ENCODE data around the gene CAMTA1.

DNA sequence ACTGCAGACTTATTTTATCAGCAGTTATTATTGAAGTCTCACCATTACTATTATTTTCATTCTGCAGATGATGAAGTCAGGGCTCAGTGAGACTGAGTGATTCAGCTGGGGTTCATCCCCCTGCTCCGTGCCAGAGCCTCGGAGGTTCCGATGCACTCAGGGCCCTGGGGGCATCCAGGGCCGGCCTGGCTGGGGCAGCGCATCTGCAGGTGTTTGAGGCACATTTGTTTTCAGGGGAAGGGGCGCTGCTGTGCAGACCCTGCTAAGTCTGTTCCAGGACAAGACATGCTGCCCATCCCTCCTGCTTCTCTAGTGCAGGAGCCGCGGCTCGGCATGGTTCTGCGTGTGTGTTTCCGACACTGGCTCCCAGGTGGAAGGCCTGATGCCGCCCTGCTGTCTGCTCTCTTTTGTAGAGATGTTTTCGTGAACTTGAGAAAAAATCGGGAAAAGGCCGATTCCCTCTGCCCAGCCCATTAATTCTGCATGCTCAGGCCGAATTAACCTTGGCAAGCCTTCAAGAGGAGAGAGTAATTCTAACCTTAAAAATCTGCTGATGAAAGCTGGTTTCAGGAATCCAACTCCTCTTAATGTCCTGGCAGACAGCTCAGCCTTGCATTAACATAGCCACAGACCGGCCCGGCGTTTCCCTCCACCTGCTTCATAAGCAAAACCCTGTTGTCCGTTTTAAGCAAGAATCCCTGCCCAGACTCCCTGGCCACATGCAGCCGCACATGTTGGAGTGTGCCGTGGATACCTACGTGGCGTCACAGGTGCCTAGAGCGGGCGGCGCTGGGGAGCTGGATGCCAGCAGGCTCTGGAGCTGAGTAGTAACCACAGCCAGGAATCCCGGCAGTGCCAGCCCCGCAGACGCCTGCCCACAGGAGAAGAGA lies 669.9 kb downstream of the CAMTA1 start:
- TF ChIP-seq EGR1 (IDR thresholded peaks at IDR 0.05; ENCODE audit: low read depth in 2 of 2) (no peak), FOXA1 (IDR thresholded peaks at IDR 0.05) (no peak), JUND (IDR thresholded peaks at IDR 0.05) (no peak), GABPA (IDR thresholded peaks at IDR 0.05 in 1 of 2, conservative IDR thresholded peaks at IDR 0.05 in 1 of 2) (no peak), RXRA (IDR thresholded peaks at IDR 0.05) (no peak)
- TF ChIP-seq, protein P1, sequence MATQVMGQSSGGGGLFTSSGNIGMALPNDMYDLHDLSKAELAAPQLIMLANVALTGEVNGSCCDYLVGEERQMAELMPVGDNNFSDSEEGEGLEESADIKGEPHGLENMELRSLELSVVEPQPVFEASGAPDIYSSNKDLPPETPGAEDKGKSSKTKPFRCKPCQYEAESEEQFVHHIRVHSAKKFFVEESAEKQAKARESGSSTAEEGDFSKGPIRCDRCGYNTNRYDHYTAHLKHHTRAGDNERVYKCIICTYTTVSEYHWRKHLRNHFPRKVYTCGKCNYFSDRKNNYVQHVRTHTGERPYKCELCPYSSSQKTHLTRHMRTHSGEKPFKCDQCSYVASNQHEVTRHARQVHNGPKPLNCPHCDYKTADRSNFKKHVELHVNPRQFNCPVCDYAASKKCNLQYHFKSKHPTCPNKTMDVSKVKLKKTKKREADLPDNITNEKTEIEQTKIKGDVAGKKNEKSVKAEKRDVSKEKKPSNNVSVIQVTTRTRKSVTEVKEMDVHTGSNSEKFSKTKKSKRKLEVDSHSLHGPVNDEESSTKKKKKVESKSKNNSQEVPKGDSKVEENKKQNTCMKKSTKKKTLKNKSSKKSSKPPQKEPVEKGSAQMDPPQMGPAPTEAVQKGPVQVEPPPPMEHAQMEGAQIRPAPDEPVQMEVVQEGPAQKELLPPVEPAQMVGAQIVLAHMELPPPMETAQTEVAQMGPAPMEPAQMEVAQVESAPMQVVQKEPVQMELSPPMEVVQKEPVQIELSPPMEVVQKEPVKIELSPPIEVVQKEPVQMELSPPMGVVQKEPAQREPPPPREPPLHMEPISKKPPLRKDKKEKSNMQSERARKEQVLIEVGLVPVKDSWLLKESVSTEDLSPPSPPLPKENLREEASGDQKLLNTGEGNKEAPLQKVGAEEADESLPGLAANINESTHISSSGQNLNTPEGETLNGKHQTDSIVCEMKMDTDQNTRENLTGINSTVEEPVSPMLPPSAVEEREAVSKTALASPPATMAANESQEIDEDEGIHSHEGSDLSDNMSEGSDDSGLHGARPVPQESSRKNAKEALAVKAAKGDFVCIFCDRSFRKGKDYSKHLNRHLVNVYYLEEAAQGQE (IDR thresholded peaks at IDR 0.05) = no peak
- TF ChIP-seq, protein P2, sequence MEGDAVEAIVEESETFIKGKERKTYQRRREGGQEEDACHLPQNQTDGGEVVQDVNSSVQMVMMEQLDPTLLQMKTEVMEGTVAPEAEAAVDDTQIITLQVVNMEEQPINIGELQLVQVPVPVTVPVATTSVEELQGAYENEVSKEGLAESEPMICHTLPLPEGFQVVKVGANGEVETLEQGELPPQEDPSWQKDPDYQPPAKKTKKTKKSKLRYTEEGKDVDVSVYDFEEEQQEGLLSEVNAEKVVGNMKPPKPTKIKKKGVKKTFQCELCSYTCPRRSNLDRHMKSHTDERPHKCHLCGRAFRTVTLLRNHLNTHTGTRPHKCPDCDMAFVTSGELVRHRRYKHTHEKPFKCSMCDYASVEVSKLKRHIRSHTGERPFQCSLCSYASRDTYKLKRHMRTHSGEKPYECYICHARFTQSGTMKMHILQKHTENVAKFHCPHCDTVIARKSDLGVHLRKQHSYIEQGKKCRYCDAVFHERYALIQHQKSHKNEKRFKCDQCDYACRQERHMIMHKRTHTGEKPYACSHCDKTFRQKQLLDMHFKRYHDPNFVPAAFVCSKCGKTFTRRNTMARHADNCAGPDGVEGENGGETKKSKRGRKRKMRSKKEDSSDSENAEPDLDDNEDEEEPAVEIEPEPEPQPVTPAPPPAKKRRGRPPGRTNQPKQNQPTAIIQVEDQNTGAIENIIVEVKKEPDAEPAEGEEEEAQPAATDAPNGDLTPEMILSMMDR (IDR thresholded peaks at IDR 0.05; ENCODE audit: low read depth, low read length, missing input control) = no peak
- TF ChIP-seq, protein P3, sequence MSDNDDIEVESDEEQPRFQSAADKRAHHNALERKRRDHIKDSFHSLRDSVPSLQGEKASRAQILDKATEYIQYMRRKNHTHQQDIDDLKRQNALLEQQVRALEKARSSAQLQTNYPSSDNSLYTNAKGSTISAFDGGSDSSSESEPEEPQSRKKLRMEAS (IDR thresholded peaks at IDR 0.05) = no peak
- TF ChIP-seq, protein P4, sequence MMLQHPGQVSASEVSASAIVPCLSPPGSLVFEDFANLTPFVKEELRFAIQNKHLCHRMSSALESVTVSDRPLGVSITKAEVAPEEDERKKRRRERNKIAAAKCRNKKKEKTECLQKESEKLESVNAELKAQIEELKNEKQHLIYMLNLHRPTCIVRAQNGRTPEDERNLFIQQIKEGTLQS (IDR thresholded peaks at IDR 0.05) = no peak

All from liver (tissue), 3 donors.